ENCODE measurements around the gene HYAL3.
A peak's percentile ranks its signal among the peaks of the same experiment; 100 is the strongest.
"Not testable (repeated sequence)": the region's sequence is repeated elsewhere in the genome, so short reads cannot be mapped to it uniquely, and the experiment has no call there.

The HYAL3 gene

DNA sequence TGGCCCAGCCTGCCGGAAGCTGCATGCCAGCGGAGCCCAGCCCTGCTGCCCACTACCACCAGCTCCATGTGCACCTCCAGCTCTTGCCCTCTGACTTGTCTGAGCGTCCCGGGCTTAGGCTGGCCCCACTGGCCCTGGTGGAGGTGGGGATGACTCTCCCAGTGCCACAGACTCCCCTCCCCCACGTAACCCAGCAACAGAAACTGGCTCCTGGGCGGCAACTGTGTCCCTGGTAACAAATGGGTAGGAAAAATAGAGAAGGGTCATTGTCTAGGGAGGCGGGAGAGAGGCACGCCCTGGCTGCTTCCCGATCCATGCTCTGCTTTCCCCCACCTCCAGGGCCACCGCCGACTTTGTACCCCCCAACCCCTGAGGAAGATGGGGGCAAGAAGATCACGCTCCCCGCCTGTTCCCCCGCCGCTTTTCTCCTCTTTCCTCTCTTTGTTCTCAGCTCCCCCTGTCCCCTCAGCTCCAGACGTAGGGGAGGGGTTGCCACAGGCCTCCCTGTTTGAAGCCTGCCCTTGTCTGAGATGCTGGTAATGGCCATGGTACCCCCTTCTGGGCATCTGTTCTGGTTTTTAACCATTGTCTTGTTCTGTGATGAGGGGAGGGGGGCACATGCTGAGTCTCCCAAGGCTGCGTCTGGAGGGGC is 41.0 kb downstream of the HYAL3 start:
- H3K9me3 Mint-ChIP-seq (ENCODE audit: low read depth), result no peaks in the 10 kb centered on the region
- H3K36me3 Mint-ChIP-seq, result peaks cover 4% of the 10 kb centered on the region
- H3K27me3 Mint-ChIP-seq, result no peaks in the 10 kb centered on the region
- no peak overlapping the region for H3K27ac Mint-ChIP-seq
- H3K4me3 Mint-ChIP-seq, result no peak overlapping the region
- peaks cover 7% of the 10 kb centered on the region for H3K4me1 Mint-ChIP-seq (ENCODE audit: low read depth)

DNA sequence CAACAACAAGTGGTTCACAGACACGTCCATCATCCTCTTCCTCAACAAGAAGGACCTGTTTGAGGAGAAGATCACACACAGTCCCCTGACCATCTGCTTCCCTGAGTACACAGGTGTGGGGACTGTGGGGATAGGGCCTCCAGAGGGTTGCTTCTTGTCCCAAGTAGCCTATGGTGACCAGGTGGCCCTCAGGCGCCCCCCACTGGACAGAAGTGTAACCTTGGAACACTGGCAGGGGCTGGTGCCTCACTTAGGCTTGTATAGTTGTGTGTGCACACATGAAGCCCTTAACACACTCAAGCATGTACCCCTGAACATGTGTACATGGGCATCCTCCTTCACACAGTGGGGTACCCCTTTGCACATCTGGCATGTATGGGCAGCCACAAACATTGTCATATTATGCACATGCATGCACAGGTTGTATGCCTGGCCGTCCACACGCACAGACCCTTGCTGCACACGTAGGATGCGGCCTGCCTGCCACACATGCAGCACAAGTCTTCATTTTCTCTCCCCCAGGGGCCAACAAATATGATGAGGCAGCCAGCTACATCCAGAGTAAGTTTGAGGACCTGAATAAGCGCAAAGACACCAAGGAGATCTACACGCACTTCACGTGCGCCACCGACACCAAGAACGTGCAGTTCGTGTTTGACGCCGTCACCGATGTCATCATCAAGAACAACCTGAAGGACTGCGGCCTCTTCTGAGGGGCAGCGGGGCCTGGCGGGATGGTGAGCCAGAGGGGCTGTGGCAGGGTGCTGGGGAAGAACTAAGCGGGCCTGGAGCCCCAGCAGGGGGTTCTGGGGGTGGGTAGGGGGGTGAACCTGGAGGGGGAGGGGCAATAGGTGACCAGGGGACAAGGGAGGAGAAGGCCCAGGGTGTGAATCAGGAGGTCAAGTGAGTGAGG is 42.0 kb downstream of the HYAL3 start:
- Mint-ChIP-seq H3K36me3 (peaks cover 4% of the 10 kb centered on the region), H3K4me1 (ENCODE audit: low read depth) (peaks cover 7% of the 10 kb centered on the region), H3K9me3 (ENCODE audit: low read depth) (no peaks in the 10 kb centered on the region), H3K4me3 (no peak overlapping the region), H3K27me3 (no peaks in the 10 kb centered on the region), H3K27ac (peak overlapping the region; percentile 28)

DNA sequence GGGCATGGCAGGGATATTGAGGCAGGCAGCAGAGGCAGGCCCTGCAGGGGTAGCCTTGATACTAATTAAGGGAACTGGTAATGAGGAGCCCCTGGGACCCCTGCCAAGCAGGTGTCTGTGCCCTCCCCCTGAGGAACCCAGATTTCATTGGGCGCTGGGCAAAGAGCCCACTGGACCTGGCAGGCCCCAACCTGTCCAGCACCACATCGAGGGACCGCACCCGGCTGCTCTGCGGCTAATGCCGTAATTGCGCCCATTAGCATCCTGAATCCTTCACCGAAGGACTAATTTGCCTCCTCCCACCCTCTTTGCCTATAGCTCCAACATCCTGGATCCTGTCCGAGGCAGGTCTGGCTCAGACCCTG is 44.0 kb downstream of the HYAL3 start:
- Mint-ChIP-seq H3K27ac (no peak overlapping the region), H3K9me3 (ENCODE audit: low read depth) (no peaks in the 10 kb centered on the region), H3K36me3 (peaks cover 4% of the 10 kb centered on the region), H3K4me1 (ENCODE audit: low read depth) (peaks cover 18% of the 10 kb centered on the region), H3K4me3 (no peak overlapping the region), H3K27me3 (no peaks in the 10 kb centered on the region)

DNA sequence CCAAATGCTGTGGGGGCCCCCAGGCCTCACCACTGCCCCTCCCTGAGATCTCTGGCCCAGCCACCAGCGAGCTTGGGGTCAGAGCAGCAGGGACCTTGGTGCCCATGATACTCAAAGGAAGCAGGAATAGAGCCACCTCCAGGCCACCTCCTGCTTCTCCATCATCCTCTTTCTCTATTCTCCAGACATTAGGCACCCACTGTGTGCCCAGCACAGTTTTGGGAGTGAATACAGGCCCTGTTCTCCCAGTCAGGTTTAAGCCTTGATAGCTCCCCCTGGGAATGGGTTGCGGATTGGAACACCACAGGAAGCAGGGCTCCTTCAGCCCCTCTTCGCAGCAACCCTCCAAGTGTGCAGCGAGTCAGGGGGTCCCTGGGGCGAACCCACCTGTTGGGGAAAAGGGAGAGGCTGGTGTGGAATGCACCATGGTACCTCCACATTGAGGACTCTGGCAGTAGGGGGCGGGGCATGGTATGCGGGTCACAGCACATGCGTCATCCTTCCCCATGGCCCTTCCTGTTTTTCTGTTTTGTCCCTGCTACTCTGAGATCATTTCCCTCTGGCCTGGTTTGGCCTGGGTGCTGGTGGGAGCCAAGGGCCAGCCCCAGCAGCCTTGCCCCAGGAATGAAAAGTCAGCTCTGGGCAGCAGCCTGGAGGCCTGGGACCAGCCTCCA is 44.5 kb downstream of the HYAL3 start:
- H3K9me3 Mint-ChIP-seq (ENCODE audit: low read depth), result no peaks in the 10 kb centered on the region
- no peak overlapping the region for H3K4me3 Mint-ChIP-seq
- peaks cover 4% of the 10 kb centered on the region for H3K36me3 Mint-ChIP-seq
- H3K27me3 Mint-ChIP-seq, result no peaks in the 10 kb centered on the region
- peaks cover 23% of the 10 kb centered on the region for H3K4me1 Mint-ChIP-seq (ENCODE audit: low read depth)
- H3K27ac Mint-ChIP-seq, result no peak overlapping the region

DNA sequence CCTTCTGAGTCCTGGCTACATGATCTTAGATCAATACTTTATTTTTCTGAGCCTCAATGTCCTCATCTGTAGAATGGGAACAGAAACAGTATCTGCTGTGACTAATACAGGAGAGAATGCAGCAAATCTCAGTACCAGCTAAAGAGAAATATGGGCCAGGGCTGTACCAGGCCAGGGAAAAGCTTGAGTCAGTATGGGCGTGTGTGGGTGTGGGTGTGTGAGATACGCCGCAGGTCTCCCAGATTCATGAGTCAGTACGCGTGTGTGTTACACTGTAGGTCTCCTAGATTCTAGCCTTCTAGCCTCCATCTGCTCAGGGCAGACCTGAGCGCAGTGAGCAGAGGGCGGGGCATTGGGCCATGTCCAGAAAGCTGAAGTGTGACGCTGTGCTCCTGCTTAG is 48.0 kb downstream of the HYAL3 start:
- Mint-ChIP-seq H3K4me1 (ENCODE audit: low read depth) (peaks cover 41% of the 10 kb centered on the region), H3K9me3 (ENCODE audit: low read depth) (no peaks in the 10 kb centered on the region), H3K4me3 (no peak overlapping the region), H3K36me3 (no peaks in the 10 kb centered on the region), H3K27ac (peak overlapping the region; percentile 81), H3K27me3 (no peaks in the 10 kb centered on the region)

DNA sequence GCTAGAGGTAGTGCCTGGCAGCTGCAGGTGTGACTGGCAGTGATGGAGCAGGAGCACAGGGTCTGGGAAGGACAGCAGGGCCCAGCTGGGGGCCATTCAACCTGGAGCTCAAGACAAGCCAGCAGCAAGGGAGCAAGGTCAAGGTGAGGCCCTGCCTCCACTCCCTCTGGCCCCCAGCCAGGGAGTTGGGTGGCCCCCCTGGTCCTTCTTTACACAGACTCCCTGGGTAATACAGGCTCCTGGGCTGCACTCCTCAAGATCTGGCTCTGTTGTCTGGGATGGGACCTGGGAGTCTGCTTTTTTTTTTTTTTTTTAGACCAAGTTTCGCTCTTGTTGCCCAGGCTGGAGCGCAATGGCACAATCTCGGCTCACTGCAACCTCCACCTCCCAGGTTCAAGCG is 48.7 kb downstream of the HYAL3 start:
- Mint-ChIP-seq H3K4me3 (no peak overlapping the region), H3K36me3 (no peaks in the 10 kb centered on the region), H3K9me3 (ENCODE audit: low read depth) (no peaks in the 10 kb centered on the region), H3K27ac (peak overlapping the region; percentile 94), H3K4me1 (ENCODE audit: low read depth) (peaks cover 46% of the 10 kb centered on the region), H3K27me3 (no peaks in the 10 kb centered on the region)

DNA sequence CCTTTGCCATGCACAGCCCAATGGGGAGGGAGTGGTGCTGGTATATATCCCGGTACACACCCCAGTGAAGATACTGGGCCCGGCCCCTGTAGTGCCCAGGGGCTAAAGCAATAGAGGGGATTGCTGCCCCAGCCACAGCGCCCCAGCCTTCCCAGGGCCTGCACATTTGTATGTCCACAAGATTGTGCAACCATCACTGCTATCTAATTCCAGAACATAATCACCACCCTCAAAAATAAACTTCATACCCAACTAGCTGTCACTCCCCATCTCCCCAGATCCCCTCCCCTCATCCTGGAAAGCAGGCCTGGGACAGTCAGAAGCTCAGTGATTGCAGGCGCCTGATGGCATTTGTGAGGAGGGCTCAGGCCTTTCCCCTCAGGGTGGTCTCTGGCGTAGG is 49.7 kb downstream of the HYAL3 start:
- Mint-ChIP-seq H3K27ac (peak overlapping the region; percentile 94), H3K27me3 (no peaks in the 10 kb centered on the region), H3K36me3 (no peaks in the 10 kb centered on the region), H3K4me3 (no peak overlapping the region), H3K9me3 (ENCODE audit: low read depth) (no peaks in the 10 kb centered on the region), H3K4me1 (ENCODE audit: low read depth) (peaks cover 53% of the 10 kb centered on the region)

DNA sequence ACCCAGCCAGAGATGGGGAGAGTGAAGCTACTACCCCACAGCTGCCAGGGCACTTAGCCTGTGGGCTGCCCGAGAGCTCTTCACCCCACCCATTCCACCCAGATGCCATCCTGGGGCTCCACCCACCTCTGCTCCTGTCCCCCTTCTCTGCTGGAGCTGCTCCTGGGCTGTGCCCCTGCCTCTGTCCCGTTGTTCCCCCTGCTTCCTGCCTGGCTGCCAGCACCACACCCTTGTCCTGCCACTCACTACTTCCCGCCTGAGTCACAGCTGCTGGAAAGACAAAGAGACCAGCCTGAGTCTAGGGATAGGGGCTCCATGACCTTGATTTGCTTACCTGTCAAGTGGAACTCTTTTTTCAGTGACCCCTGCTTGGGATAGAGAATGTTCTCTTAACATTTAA is 50.8 kb downstream of the HYAL3 start:
- H3K36me3 Mint-ChIP-seq, result no peaks in the 10 kb centered on the region

DNA sequence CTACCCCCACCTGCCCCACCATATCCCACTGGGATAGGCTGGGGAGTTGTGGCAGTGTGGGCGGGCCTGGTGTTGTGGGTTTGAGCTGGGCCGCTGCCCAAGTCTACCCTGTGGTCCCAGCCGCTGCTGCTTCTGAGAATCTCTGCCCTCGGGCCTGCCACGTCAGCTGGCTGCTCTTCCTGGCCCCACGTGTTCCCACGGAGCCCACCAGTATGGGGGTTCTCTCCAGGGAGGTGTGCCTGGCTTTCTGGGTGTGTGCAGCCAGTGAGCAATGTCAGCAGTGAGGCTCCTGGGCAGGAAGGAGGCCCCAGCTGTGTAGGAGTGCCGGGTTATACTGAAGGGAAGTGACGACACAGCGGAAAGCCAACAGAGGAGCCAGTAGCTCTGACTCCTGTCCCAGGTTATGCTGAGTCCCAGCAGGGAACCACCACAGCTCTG is 52.7 kb downstream of the HYAL3 start:
- H3K4me1 Mint-ChIP-seq (ENCODE audit: low read depth), result peaks cover 72% of the 10 kb centered on the region
- peak overlapping the region; percentile 97 for H3K27ac Mint-ChIP-seq
- H3K4me3 Mint-ChIP-seq, result peak overlapping the region; percentile 85
- no peaks in the 10 kb centered on the region for H3K9me3 Mint-ChIP-seq (ENCODE audit: low read depth)
- no peaks in the 10 kb centered on the region for H3K36me3 Mint-ChIP-seq
- no peaks in the 10 kb centered on the region for H3K27me3 Mint-ChIP-seq

More for the DNA sequence above, 50.8 kb downstream of the HYAL3 start:
- Mint-ChIP-seq H3K4me1 (ENCODE audit: low read depth) (peaks cover 59% of the 10 kb centered on the region), H3K27ac (peak overlapping the region; percentile 94), H3K9me3 (ENCODE audit: low read depth) (no peaks in the 10 kb centered on the region), H3K27me3 (no peaks in the 10 kb centered on the region), H3K4me3 (peak overlapping the region; percentile 56)

DNA sequence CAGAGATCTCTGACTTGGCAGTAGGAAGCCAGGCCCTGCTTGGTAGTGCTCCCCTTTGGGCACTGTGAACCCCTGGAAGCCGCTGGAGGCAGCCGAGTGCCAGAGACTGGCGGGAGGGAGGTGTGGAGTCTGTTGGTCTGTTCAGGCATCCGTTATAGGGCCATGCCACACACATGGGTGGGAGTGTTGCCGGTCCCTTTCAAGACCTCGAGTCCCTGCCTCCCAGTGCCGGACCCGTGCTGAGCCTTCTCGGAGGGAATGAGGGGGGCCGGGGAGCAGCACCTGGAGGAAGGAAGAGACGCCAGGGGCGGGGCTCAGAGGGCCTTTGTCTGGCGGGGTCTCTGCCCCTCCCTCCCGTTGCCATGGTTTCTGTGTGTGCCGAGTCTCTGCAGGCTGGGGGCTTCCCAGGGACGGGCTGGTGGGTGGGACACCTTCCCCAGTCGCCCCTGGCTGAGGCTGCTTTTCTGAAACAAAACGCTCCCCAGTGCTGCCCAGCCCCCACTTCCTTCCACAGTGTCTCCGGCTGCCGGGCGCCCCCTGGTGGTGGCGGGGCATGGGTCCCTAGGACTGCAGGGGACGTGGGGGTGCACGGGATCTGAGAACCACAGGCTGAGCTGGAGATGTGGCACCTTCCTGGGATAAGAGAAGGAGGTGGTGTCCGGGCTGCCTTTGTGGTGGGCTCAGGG is 53.2 kb downstream of the HYAL3 start:
- H3K4me3 Mint-ChIP-seq, result peak overlapping the region; percentile 85
- H3K27ac Mint-ChIP-seq, result peak overlapping the region; percentile 97
- no peaks in the 10 kb centered on the region for H3K9me3 Mint-ChIP-seq (ENCODE audit: low read depth)
- H3K4me1 Mint-ChIP-seq (ENCODE audit: low read depth), result peaks cover 72% of the 10 kb centered on the region
- H3K27me3 Mint-ChIP-seq, result no peaks in the 10 kb centered on the region
- no peaks in the 10 kb centered on the region for H3K36me3 Mint-ChIP-seq

DNA sequence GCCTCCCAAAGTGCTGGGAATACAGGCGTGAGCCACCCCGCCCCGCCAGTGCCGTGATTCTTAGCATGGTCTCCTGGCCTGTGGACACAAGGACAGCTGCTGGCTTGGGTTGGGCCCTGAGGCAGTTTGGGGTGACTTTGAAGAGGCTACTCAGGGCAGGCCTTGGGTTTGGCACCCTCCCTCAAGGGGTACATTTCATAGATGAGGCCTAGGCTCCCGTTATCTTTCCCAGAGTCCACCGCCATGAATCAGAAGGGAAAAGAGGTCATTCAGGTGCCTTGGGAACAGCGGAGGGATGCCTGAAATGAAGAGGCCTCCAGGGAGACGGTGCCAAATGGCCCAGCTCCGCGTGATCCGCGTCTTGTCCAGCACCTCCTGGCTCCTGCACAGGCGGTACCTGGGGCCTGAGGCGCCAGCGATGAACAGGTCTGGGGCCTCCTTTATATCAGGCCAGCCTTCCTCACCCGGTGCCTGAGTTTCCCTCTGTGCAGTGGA is 53.9 kb downstream of the HYAL3 start:
- no peaks in the 10 kb centered on the region for H3K27me3 Mint-ChIP-seq
- H3K4me1 Mint-ChIP-seq (ENCODE audit: low read depth), result peaks cover 75% of the 10 kb centered on the region
- H3K36me3 Mint-ChIP-seq, result no peaks in the 10 kb centered on the region
- peak overlapping the region; percentile 66 for H3K4me3 Mint-ChIP-seq
- no peaks in the 10 kb centered on the region for H3K9me3 Mint-ChIP-seq (ENCODE audit: low read depth)
- H3K27ac Mint-ChIP-seq, result peak overlapping the region; percentile 97

DNA sequence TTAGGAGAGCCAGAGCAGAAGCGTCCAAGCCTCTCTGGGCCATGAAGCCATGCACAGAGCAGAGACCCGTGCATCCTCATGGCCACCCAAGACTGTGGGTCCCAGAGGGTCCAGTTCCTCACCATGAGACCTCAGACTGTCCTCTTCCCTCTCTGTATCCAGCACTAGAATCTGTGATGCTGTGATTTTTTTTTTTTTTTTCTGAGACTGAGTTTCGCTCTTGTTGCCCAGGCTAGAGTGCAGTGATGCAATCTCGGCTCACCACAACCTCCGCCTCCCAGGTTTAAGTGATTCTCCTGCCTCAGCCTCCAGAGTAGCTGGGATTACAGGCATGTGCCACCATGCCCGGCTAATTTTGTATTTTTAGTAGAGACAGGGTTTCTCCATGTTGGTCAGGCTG is 54.4 kb downstream of the HYAL3 start:
- Mint-ChIP-seq H3K27ac (peak overlapping the region; percentile 97), H3K4me3 (peak overlapping the region; percentile 66), H3K4me1 (ENCODE audit: low read depth) (peaks cover 75% of the 10 kb centered on the region)
- H3K27me3 Mint-ChIP-seq; H3K9me3 Mint-ChIP-seq (ENCODE audit: low read depth); H3K36me3 Mint-ChIP-seq: not testable (repeated sequence)

DNA sequence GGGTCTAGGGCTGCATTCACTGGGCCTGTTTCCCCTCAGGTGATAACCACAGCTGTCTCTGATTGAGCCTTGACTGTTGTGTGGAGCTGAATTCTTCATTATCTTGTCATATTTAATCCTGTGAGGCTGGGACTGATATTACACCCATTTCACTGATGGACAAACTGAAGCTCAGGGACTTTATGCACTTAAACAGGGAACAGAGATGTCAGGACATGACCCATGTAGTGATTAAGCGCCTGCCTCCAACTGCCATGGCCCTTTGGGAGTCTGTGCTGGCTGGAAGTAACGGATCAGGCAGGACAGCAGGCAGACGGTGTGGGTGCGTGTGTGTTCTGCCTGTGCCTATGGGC is 55.7 kb downstream of the HYAL3 start:
- Mint-ChIP-seq H3K4me3 (no peak overlapping the region), H3K36me3 (no peaks in the 10 kb centered on the region), H3K27me3 (no peaks in the 10 kb centered on the region), H3K4me1 (ENCODE audit: low read depth) (peaks cover 79% of the 10 kb centered on the region), H3K9me3 (ENCODE audit: low read depth) (no peaks in the 10 kb centered on the region), H3K27ac (peak overlapping the region; percentile 81)

DNA sequence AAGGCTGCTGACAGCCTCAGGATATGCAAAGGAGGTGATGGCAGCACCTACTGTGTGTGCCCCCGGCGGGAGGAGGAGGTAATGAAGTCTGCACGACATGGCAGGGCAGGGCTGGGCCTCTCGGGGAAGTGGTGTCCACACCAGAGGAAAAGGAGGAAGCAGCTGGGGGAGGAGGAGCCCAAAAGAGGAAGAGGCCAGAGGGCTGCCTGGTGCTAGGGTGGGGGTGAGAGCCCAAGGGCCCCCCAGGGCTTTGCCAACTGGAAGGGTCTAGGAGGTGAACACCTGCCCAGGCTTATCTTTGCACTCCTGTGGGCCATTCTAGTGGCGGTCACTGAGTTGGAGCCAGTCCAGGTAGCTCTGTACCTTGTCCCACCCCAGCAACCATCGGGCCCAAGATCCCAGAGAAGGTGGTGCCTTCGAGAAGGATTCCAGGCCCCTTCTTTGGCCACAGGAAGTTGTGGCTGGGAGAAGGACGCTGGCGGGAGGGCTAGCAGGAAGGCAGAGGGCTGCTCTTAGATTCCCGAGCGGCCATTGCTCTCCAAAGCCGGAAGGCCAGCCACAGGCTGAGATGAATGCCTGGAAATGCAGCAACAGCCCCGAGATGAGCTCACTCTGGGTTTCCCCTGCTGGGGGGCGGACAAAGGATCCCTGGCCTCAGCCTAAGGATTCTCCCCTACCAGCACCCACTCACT is 56.2 kb downstream of the HYAL3 start:
- H3K4me1 Mint-ChIP-seq (ENCODE audit: low read depth), result peaks cover 78% of the 10 kb centered on the region
- H3K4me3 Mint-ChIP-seq, result peak overlapping the region; percentile 69
- no peaks in the 10 kb centered on the region for H3K27me3 Mint-ChIP-seq
- peak overlapping the region; percentile 96 for H3K27ac Mint-ChIP-seq
- H3K36me3 Mint-ChIP-seq, result no peaks in the 10 kb centered on the region
- H3K9me3 Mint-ChIP-seq (ENCODE audit: low read depth), result no peaks in the 10 kb centered on the region
